Ammon's horn (tissue), 1 donor: Measurements from ENCODE around the gene HNRNPDL.
"Not testable (repeated sequence)": the region's sequence is repeated elsewhere in the genome, so short reads cannot be mapped to it uniquely, and the experiment has no call there.

Experiments
- DNase-seq: peaks from one replicate; pipeline ENCODE4 v3.0.0-alpha.2; 2016; ENCODE audit warnings: low spot score

Gene HNRNPDL

DNA sequence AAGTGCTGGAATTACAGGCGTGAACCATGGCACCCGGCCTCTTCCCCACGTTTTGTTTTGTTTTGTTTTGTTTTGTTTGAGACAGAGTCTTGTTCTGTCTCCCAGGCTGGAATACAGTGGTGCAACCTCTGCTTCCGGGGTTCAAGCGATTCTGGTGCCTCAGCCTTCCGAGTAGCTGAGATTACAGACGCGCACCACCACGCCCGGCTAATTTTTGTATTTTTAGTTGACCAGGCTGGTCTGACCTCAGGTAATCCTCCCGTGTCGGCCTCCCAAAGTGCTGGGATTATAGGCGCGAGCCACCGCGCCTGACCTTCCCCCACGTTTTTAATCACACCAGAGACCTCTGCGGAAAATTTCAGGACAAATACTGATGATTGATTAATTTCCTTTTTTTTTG is 2.3 kb upstream of the HNRNPDL start:
- DNase-seq = no peak

DNA sequence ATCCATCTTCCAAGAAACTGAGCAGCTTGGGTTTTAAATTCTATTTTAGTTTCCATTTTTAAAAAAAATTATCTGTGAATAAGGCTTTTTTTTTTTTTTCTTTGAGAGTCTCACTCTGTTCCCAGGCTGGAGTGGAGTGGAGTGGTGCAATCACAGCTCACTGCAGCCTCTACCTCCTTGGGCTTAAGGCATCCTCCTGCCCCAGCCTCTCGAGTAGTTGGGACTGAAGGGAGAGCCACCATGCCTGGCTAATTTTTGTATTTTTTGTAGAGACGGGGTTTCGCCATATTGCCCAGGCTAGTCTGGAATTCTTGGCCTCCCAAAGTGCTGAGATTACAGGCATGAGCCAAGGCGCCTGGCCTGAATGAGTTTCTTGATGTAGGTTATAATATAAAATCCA is 1.6 kb upstream of the HNRNPDL start:
- DNase-seq = no peak

DNA sequence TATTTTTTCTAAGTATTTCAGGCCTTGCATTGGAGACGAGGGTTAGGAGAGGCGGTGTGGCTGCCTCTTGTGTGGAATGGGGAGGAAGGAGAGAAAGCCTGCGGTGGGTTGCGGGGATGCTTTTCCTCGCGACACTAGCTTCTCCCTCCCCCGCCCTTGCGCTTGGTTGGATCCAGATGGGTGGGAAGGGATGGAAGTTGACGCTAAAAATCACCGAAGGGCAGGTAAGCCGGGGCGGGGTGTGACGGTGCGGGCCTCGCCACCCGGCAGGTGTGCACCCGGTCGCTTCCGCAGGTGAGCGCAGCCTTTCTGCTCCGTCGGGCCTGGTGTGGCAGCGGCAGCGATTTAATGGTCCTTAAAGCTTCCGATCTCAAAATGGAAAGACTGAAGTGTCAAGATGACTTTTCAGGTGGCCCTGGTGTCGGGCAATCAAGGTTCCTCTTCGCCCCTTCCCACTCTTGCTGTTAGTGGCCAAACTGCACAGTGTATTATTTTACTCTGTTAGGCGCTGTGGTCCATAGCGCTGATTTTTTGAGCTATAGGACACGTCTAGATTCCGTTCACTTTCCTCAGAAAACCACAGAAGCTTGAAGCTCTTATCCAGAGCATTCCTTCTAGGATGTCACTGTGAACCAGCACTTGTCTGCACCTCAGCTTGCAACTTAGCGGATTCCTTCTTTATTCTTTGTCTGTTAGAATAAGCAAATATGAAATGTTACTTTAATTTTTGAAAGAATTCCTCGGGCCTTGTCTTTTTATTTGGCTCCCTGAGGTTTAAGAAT is 893 bp upstream of the HNRNPDL start:
- no peak for DNase-seq

DNA sequence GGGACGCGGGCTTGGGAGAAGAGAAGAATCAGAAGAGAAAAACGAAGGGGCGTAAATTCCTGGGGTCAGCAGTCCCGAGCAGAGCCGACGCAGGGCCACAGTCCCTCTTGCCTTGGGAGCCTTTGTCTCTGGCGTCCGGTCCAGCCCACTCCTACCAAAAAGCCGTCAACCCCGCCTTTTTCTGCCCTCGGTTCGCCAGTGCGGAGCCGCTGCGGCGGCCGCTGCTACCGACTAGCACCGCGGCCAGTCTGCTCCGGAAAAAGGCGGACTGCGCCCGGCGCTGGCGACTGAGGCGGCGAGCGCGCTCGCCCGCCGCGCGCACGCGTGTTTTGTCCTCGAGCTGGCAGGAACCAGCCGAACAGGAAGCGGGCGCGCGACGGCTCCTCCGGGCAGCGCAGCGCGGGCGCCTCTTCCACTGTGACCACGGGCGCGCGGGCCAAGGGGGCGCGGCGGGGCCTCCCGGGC is 502 bp downstream of the HNRNPDL start:
- no peak for DNase-seq

DNA sequence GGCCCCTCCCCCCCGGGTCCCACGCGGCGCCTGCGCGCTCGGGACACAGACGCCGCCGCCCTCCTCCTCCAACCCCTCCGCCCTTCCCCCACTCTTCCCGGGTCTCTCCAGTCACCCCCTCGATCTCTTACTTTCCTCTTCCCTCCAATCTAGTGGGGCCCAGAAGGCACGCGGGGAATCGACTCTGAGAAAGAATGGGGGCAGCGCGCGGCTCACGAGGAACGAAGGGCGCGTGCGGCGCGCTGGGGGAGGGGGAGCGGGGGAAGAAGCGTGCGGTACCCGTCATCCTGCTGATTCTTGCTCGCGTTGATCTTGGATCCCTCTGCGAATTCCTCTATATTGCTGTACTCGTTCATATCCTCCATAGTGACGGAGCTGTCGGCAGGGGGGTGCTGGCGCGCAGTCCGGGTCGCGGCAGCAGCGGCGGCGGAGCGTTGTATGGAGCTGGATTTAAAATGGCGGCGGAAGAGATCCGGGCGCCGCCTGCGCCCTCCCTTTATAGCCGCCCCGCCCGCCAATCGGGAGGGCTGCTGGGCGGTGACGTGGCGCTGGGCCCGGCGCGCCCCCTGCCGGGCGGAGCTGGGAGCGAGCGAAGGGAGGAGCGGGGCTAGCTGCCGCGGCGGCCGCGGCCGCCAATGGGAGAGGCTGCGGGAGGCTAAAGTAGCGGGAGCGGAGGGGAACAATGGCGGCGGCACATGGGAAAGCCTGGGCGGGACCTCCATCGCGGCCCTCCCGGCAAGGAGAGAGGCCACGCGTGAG is 1.1 kb downstream of the HNRNPDL start:
- peak; percentile 94 for DNase-seq

DNA sequence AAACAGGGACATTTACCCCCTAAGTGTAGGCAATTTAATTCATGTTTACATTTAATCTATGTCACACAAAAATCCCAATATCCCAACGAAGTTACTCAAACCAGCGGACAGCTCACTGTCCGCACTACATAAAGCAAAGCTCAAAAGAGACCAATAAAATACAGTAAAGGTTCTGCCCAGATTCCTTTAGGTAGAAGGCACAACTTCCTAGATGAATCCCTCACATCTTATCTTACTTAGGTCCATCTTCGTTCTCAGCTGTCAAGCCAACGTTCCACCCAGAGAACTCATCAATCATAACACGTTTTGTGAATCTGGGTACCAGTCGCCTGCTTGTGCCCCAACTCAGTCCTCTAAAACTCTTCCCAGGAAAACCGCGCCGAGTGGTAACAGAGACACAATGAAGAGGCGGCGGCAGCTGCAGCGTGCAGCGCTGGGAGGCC is 1.7 kb downstream of the HNRNPDL start:
- DNase-seq = no peak

DNA sequence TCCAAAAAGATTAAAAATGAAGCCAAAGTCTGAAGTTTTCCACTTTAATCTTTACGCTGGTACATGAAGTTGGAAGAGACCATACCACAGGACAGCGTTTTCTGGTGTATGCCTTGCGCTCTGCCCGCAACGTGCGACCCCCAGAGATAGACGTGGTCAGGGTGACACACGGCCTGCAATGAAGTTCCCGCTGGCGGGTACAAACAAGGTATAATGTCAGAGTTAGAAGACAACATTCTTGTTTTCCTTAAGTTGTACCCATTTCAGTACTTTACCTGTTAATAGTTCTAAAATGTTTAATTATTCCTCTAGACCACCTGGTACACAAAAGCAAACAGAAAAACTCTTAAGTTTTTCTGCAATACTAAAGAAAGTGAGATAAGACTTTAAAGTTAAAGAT is 4.8 kb downstream of the HNRNPDL start:
- no peak for DNase-seq

DNA sequence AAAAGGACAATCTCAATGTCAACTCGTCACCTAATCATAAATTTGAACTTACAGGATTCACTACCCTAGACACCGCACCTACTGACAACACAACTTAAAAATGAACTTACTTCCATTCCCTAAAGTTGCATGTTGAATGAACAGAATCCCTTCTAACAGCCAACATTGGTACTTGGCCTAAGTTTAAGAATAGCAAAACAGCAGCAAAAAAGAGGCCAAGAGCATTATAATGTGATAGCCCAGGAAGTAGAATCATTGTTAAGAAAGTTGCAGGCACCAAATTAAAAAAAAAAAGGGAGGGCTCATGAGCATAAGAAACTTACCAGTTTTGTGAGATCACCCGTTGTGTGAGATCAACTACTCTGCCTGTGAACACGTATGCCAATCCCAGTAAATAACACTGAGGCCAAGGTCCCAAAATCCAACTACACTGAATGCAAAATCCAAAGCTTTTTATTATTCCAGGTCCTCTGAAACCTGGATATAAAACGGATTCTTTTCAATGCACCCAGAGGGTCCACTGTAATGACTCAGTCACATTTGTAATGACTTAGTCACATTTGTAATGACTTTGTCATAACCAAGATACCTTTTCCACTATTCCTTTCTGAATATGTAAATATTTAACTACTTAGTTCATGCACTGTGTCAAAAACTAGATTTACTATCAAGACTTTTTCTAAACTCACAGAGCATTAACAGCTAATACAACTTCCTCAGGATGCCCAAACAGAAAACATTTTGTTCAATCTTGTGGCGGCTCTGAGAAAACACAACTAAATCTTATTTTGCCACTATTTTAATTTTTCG is 6.8 kb downstream of the HNRNPDL start:
- DNase-seq = no peak

DNA sequence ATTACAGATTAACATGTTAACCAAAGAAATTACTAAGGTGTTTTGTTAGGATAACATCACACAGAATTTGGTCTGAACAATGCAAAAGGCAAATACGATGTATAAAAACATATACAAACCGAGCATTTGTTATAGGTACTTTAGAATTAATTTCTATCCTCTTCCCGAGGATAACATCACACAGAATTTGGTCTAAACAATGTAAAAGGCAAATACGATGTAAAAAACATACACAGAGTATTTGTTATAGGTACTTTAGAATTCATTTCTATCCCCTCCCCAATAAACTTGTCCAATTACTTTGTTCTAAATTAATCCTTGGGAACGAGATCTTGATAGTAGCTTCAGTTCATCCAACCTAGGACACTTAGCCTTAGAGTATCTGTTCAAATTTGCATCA is 7.6 kb downstream of the HNRNPDL start:
- no peak for DNase-seq

DNA sequence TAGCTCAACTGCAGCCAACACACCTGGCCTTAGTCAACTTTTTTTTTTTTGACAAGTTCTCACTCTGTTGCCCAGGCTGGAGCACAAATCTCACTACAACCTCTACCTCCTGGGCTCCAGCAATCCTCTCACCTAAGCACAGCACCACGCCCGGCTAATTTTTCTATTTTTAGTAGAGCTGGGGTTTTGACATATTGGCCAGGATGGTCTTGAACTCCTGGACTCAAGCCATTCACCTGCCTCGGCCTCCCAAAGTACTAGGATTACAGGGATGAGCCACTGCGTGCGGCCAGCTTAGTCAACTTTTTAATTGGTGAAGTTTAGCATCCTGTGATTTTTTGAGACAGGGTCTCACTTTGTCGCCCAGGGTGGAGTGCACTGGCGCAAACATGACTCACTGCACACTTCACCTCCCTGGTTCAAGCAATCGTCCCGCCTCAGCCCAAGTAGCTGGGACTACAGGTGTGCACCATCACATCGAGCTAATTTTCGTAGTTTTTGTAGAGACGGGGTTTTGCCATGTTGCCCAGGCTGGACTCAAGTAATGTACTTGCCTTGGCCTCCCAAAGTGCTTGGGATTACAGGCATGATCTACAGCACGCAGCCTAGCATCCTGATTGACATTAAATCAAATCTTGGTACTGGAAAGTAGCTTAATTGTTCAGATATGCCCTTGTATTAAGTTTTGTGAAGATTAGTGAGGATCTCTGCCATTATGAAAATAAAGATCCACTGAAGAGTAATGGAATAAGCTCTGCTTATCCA is 8.3 kb downstream of the HNRNPDL start:
- no peak for DNase-seq

DNA sequence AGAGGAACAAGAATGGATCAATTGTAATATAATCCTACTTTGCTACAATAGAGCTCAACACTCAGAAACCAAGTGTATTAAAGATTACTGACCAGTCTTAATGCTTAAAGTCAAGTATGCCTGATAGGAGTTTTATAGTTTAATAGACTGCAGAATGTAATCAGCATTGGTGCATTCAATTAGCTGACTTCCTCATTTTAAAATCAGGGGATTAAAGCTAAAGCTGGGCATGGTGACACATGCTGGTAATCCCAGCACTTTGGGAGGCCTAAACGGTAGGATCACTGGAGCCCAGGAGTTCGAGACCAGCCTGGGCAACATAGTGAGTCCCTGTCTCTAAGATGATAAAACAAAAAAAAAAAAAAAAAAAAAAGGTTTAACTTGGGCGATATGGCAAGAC is 10.8 kb downstream of the HNRNPDL start:
- DNase-seq = no peak

DNA sequence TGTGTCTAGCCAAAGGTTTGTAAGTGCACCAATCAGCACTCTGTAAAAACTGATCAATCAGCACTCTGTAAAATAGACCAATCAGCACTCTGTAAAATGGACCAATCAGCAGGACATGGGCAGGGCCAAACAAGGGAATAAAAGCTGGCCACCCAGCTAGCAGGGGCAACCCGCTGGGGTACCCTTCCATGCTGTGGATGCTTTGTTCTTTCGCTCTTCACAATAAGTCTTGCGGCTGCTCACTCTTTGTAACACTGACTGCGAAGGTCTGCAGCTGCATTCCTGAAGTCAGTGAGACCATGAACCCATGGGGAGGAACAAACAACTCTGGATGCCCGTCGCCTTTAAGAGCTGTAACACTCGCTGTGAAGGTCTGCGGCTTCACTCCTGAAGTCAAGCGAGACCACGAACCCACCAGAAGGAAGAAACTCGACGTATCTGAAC is 14.3 kb downstream of the HNRNPDL start:
- no peak for DNase-seq

DNA sequence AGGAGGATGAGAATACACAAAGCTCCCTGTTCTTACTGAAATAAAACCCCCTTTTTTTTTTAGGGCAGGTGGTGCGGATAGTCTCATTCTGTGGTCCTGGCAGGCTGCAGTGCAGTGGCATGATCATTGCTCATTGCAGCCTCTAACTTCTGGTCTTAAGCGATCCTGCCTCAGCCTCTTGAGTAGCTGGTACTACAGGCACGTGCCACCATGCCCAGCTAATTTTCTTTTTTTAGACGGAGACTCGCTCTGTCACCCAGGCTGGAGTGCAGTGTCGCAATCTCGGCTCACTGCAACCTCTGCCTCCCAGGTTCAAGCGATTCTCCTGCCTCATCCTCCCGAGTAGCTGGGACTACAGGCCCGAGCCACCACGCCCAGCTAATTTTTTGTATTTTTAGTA is 15.2 kb downstream of the HNRNPDL start:
- DNase-seq = not testable (repeated sequence)

DNA sequence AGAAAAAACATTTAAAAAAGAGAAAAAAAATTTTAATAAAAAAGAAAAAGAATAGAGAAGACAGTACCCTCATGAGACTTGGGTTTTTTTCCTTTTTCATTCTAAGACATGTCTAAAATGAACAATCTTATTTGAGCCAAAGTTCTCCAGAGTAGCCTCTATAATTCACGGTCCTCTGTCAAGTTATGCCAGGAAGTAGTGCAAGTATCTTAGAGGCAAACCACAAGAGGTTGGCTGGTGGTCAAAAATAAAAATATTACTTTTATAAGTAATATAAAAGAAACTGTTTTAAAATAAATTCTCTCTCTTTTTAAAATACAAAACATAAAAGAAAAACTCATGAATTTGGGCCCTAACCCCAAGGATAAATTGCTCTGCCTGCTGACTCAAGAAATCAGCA is 26.5 kb downstream of the HNRNPDL start:
- no peak for DNase-seq

DNA sequence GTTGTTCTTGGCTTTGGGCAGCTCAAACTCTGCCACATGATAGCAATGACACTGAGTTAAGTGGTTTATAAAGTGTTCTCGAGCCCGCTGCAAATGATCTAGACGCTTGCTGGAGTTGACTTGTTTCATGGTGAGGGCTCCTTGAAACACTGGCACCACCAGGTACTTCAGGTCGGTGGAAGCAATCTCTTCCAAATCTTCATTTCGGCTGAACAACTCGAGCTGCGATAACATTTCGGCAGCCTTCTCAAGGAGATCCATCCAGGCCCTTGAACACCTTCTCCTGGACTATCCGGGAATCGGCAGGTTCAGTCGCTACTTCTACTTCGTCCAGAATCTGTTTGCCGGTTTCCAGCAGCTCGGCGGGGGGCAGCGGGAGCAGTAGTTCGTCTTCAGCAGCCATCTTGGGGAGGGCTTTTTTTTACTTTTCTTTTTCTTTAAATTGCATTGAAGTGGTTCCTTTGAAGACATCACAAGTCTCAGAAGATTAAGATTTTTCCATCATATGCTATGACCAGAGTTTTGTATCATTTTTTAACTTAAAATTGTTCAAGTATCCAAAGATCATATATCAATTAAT is 28.0 kb downstream of the HNRNPDL start:
- DNase-seq = no peak

DNA sequence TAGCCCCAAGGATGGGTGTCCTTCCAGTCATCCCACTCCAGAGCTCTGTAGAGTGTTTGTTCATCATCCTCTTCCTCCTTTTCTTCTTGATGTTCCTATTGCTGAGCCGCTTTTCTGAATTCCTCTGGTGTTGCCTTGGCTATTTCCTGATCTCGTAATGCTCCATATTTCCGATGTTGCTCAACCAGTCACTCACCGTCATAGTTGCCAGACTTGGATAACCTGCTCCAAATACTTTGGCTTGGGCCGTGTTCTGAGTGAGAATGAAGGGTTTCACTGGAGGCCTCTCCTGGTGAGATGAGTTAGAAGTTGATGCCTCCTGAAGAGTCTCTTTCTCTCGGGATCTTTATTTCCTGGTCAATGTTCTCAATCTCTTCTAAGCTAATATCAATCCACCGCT is 28.7 kb downstream of the HNRNPDL start:
- DNase-seq = no peak

DNA sequence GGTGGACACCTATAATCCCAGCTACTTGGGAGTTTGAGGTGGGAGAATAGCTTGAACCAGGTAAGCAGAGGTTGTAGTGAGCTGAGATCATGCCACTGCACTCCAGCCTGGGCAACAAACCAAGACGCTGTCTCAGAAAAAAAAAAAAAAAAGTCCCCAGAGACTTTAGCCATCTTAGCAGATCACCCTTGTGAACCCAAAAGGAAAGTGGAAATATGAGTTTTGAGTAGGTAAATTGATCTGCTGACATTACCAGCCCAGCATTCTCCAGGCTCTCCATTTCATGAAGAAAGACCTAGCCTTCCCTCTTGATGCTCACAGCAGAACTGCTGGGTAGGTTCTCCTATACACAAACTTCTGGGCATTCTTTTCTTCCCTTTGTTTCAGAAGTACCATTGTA is 32.0 kb downstream of the HNRNPDL start:
- DNase-seq = no peak

DNA sequence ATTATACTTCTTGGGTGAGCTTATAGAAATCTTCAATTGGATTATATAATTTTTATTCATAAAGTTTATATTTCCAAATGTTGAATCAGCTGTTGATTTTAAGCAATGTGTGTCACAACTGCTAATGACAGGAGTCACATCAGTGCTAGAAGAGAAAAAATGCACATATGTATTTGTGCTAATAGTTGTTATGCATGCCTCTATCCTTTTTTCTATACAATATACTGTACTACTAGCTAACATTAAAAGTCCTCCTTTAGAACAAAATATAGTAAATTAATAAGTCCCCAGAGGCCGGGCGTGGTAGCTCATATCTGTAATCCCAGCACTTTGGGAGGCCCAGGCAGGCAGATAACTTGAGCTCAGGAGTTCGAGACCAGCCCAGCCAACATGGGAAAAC is 32.7 kb downstream of the HNRNPDL start:
- no peak for DNase-seq

DNA sequence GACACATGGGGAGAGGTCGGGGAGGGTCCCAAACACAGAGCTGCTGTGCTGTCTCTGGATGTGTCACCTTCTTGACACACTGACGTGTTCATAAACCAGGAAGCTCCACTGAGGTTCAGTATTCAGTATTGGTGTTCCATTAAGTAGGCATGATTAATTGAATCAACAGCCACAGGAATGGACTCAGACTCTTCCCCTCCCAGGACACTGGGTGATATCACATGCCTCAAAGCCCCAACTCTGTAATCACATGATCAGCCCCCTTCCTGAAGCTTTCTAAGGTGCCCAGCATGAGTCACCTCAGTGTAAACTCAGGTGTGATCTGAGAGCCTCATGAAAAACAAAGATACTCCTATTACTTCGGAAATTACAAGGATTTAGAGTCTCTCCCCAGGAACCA is 35.4 kb downstream of the HNRNPDL start:
- no peak for DNase-seq

DNA sequence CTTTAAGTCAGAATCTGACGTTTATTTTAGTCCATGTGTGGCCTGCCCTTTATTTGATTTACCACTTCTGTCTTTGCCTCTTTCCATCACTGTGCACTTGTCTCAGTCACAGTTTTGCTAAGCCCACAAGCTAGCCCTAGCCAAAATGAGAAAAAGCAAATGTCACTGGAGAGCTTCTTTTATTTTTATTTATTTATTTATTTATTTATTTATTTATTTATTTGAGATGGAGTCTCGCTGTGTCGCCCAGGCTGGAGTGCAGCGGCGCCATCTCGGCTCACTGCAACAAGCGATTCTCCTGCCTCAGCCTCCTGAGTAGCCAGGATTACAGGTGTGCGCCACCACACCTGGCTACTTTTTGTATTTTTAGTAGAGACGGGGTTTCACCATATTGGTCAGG is 40.2 kb downstream of the HNRNPDL start:
- DNase-seq = not testable (repeated sequence)

DNA sequence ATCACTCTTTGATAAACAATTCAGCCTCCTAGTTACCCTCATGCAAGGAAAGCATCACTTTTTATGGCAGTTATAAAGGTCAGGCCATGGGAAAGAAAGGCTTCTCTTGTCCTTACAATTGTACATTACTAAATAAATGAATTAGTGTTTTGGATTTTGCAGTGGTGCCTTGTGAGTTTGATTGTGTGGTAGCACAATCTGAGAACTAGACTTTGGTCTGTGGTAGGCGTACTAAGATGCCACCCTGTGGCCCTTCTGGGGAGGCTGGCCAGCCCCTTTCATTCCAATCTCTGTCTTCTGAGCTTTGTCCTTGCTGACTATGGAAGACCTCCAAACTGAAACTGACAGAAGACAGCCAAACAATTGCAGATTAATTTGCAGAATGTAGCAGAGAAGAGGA is 41.9 kb downstream of the HNRNPDL start:
- peak; percentile 16 for DNase-seq
